ENCODE data around the gene CLCN2.

DNA sequence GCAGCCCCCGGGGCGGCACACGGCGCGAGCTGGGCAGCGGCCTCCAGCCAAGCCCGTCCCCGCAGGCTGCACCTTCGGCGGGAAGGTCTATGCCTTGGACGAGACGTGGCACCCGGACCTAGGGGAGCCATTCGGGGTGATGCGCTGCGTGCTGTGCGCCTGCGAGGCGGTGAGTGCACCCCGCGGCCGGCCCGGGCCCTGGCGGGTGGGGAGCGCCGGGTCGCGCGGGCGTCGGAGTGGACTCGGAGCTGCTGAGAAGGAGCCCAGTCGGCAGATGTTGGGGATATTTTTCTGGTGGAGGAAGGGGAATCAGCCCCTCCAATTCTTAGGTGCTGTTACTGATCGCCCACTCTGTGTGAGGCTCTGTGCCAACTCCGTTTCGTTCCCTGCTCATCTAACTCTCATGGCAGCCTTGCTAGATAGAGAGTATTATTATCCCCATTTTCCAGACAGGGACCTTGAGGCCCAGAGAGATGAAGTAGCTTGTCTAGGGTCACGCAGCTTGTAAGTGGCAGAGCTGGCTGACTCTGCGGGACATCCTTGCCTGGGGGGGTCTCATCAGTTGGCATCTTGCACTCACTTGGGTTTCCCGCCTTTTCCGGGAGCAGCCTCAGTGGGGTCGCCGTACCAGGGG, 19.3 kb upstream of the CLCN2 start:
- TF ChIP-seq POLR2AphosphoS5 (IDR thresholded peaks at IDR 0.05) = no peak
- TF ChIP-seq CTCF (IDR thresholded peaks at IDR 0.05 in 8 of 11, conservative IDR thresholded peaks at IDR 0.05 in 3 of 11) = no peak

Data from spleen (tissue), 7 donors.